ENCODE data around the gene CIP2A.

The CIP2A gene

GRCh38 chr3:108509263-108509662 lies 80.0 kb downstream of the CIP2A start:
- no peak for DNase-seq

GRCh38 chr3:108507902-108508301 lies 81.3 kb downstream of the CIP2A start:
- DNase-seq: no peak

GRCh38 chr3:108505811-108506210 lies 83.4 kb downstream of the CIP2A start:
- no peak for DNase-seq

- DNase-seq: no peak
Measured at GRCh38 chr3:108503722-108504121, 85.5 kb downstream of the CIP2A start.

- DNase-seq: no peak
Measured at GRCh38 chr3:108501535-108501934, 87.7 kb downstream of the CIP2A start.

GRCh38 chr3:108500728-108501127 lies 88.5 kb downstream of the CIP2A start:
- DNase-seq: no peak
